Neural crest cell (in vitro differentiated cells): ENCODE measurements around the gene TNP2. TPM values are rescaled to one million over a fixed set of nuclear protein-coding genes. Genes with fewer than 3 reads are reported as not detected.

Source experiments
- DNase-seq: peaks from one replicate; pipeline ENCODE4 v3.0.0; 2021; ENCODE audit warnings: low read depth, mixed read lengths, low spot score
- H3K27ac Mint-ChIP-seq: one replicate; pipeline ENCODE4 v1.8.0; 2021; ENCODE audit warnings: mild to moderate bottlenecking, mixed read lengths; ENCODE audit not compliant: unreplicated experiment
- H3K27me3 Mint-ChIP-seq: 2 replicates; pipeline ENCODE4 v1.8.0; 2021; ENCODE audit warnings: low read depth, mild to moderate bottlenecking, mixed read lengths
- H3K36me3 Mint-ChIP-seq: 2 replicates; pipeline ENCODE4 v1.8.0; 2021; ENCODE audit warnings: low read depth, mild to moderate bottlenecking, mixed read lengths
- H3K4me1 Mint-ChIP-seq: 2 replicates; pipeline ENCODE4 v1.8.0; 2021; ENCODE audit warnings: mixed read lengths
- H3K4me3 Mint-ChIP-seq: one replicate; pipeline ENCODE4 v1.8.0; 2021; ENCODE audit warnings: mild to moderate bottlenecking, mixed read lengths
- H3K9me3 Mint-ChIP-seq: 2 replicates; pipeline ENCODE4 v1.8.0; 2021; ENCODE audit warnings: mixed read lengths
- total RNA-seq: library from RNA; stranded (reverse); gene quantifications from 2 replicates; pipeline ENCODE4 v1.2.1, GENCODE V29; 2021
- TF ChIP-seq, protein P1 (sequence below): fragments of 200-600 bp; sonication (generic); conservative IDR thresholded peaks from 2 replicates; pipeline ENCODE4 v1.5.0; 2021; ENCODE audit warnings: antibody characterized with exemption, mild to moderate bottlenecking

The TNP2 gene
- total RNA-seq, 1 donor from 2014 or later, result not detected

DNA sequence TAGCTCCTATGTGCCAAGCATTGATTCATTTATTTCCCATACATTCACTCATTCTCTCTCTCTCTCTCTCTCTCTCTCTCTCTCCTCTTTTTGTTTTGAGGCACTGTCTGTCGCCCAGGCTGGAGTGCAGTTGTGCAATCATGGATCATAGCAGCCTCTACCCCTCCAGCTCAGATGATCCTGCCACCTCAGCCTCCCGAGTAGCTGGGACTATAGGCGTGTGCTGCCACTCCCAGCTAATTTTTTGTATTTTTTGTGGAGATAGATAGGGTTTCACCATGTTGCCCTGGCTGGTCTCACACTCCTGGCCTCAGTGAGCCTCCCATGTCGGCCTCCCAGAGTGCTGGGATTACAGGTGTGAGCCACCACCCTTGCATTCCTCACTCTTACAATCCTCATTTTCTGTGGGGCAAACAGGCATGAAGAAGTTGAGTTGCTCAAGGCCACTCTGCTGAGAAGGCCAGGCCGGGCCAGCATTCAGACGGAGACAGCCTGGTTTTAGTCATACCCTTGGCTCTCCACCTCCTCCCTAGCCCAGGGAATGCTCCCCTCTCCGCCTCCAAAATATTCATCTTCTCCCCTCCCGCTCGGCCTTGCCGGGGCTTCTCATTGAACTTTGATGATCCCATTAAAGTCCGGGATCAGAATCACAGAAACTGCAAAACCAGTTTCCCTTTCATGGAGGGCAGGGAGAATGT lies 7.9 kb upstream of the TNP2 start:
- peak overlapping the region; percentile 51 for H3K27ac Mint-ChIP-seq

DNA sequence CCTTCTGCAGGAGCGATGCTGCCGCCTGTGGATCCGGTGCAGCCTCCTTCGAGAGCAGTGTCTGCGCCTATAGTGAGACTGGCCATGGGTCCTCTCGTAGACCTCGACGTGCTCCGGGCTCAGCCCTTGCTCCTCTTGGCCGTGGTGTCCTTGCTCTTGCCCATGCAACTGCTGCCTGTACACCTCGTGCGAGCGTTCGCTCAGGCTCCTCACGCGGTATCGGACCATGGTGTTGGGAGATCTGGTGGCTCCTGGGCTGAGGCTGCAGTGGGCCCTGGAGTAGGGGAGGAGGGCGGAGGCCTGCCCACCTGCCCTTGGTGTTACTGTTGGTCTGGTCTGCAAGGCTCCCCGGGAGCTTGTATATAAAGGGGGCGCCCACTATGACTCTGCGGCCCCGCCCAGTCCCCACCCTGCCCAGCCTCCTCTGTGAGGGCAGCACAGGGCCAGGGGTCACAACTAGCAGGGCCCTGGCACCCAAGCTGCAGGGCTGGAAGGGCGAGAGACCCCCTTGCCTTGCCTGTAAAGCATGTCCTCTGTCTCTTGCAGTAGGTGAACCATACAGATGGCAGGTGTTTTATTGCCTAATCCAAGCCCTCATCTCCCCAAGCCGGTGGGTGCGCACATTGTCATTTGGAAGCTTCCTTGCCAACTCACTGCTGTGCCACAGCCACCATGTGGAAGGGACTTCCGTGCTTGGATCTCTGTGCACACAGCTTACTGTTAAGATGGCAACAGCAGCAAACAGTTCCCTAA lies 7.2 kb upstream of the TNP2 start, which contains the start of gene PRM2:
Gene PRM2 (minus strand): TSS at position 338 of the 753 bp plus-strand sequence. CDS start 110 bp downstream, at position 228.
- DNase-seq, result no peak
- H3K27me3 Mint-ChIP-seq, result no peaks in the 10 kb centered on the region
- TF ChIP-seq, protein P1, sequence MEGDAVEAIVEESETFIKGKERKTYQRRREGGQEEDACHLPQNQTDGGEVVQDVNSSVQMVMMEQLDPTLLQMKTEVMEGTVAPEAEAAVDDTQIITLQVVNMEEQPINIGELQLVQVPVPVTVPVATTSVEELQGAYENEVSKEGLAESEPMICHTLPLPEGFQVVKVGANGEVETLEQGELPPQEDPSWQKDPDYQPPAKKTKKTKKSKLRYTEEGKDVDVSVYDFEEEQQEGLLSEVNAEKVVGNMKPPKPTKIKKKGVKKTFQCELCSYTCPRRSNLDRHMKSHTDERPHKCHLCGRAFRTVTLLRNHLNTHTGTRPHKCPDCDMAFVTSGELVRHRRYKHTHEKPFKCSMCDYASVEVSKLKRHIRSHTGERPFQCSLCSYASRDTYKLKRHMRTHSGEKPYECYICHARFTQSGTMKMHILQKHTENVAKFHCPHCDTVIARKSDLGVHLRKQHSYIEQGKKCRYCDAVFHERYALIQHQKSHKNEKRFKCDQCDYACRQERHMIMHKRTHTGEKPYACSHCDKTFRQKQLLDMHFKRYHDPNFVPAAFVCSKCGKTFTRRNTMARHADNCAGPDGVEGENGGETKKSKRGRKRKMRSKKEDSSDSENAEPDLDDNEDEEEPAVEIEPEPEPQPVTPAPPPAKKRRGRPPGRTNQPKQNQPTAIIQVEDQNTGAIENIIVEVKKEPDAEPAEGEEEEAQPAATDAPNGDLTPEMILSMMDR, result no peak
- no peaks in the 10 kb centered on the region for H3K9me3 Mint-ChIP-seq
- peak within 1 kb of the TSS; percentile 51 for H3K27ac Mint-ChIP-seq
- H3K4me1 Mint-ChIP-seq, result peaks cover 17% of the 10 kb centered on the region
- H3K36me3 Mint-ChIP-seq, result no peaks in the 10 kb centered on the region
- no peak within 1 kb of the TSS for H3K4me3 Mint-ChIP-seq

More for the DNA sequence above, 7.9 kb upstream of the TNP2 start:
- H3K4me1 Mint-ChIP-seq, result peaks cover 17% of the 10 kb centered on the region
- no peak overlapping the region for H3K4me3 Mint-ChIP-seq
- TF ChIP-seq, protein P1, result no peak
- H3K36me3 Mint-ChIP-seq, result no peaks in the 10 kb centered on the region
- no peak for DNase-seq
- no peaks in the 10 kb centered on the region for H3K9me3 Mint-ChIP-seq
- no peaks in the 10 kb centered on the region for H3K27me3 Mint-ChIP-seq

DNA sequence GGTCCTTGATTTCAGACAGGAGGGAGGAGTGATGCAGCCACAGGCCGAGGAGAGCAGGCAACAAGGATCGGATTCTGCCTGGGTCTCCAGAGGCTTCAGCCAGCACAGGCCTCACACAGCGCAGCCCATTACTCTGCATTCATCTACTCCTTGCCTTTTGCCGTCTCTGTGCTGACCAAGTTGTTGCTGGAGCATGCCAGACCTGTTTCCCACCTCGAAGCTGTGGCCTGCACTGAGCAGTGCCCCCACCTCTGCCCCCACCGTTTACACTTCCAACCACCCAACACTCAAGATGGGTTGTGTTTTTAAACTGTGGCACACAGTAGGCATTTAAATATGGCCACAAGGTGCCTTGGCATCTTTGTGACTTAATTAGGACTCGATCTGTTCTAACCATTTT lies 5.8 kb upstream of the TNP2 start:
- TF ChIP-seq, protein P1, result no peak
- no peak for DNase-seq
- no peak overlapping the region for H3K4me3 Mint-ChIP-seq
- peaks cover 17% of the 10 kb centered on the region for H3K4me1 Mint-ChIP-seq
- no peaks in the 10 kb centered on the region for H3K9me3 Mint-ChIP-seq
- no peak overlapping the region for H3K27ac Mint-ChIP-seq
- H3K27me3 Mint-ChIP-seq, result no peaks in the 10 kb centered on the region
- H3K36me3 Mint-ChIP-seq, result no peaks in the 10 kb centered on the region

DNA sequence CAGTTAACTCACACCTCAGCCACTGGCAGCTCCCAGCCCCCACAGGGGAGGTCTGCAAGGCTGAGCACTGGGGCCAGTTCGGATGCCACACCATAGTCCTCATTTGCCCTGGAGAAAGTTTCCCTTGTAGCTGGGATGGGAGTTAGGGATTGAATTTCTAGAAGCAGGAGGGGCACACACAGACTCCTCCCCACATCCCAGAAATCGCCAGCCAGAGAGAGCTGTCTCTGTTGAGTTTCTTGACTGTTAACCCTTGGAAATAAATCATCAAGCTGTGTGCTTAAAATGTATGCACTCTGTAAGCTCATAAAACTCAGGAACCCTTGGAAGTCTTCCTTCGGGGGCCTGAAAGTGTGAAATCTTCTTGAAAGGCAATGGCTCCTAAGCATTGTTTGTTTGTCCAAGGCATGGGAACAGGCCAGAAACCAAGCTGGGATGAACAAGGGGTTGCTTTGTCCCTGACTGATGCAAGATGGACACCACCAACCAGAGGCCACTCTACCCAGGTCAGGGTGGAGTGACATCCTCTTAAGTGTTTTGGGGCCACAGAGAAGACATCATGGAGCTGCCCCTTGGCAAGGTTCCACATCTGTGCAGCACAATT lies 4.7 kb upstream of the TNP2 start:
- Mint-ChIP-seq H3K36me3 (no peaks in the 10 kb centered on the region), H3K27ac (peak overlapping the region; percentile 99), H3K4me1 (peaks cover 17% of the 10 kb centered on the region), H3K27me3 (no peaks in the 10 kb centered on the region), H3K9me3 (no peaks in the 10 kb centered on the region), H3K4me3 (no peak overlapping the region)
- DNase-seq, result peak; percentile 20
- TF ChIP-seq, protein P1, result no peak

DNA sequence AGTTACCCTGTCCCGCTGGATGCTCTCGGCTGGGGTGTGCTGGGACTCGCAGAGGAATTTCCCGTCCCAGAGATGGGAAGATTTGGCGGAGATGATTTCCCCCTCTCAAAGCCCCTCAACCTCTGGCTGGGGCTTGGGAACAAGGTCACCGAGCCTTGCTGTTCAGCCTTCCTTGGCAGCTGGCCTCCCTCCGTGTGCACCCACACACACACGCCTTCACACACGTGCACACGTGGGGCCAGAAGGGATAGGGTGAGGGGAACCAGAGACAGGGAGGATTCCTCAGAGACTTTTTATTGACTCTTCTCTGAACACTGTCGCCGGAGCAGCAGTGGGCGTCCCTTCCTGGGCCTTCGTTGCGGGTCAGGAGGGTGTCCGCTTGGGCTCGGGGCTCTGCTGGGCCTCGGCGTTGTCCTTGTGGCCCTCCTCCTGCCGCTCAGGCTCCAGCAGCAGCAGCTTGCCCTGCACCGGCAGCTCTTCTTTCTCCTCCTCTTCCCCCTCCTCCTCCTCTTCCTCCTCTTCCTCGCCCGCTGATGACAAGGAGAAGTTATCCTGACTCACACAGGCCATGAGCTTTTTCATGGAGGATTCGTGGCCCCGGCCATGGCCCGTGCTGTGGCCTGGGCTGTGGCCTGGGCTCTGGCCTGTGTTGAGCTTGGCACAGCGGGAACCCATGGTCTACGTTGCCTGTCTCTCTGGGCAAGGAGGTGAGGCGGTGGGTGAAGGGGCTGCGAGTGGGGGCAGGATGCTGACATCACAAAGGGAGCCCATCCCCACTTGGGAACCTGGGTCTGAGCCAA lies 4.0 kb upstream of the TNP2 start, which contains the start of gene PRM3:
Gene PRM3 (minus strand): TSS at position 709 of the 800 bp plus-strand sequence. CDS start 34 bp downstream, at position 675.
- Mint-ChIP-seq H3K36me3 (no peaks in the 10 kb centered on the region), H3K4me1 (peaks cover 17% of the 10 kb centered on the region), H3K27me3 (no peaks in the 10 kb centered on the region), H3K9me3 (no peaks in the 10 kb centered on the region), H3K4me3 (no peak within 1 kb of the TSS), H3K27ac (peak within 1 kb of the TSS; percentile 99)
- TF ChIP-seq, protein P1, result no peak
- no peak for DNase-seq
